ENCODE measurements around the gene FXR1. TPM values are rescaled to one million over a fixed set of nuclear protein-coding genes. Genes with fewer than 3 reads are reported as not detected.
"Not testable (repeated sequence)": the region's sequence is repeated elsewhere in the genome, so short reads cannot be mapped to it uniquely, and the experiment has no call there.

The FXR1 gene
- total RNA-seq, result 100 to 1,000 TPM; 149 to 153 TPM
- 10 to 100 TPM; 53.1 to 62.5 (median 58.8) TPM for polyA plus RNA-seq
- total RNA-seq, result 141 to 218 (median 184) reads per million in 6 experiments

GRCh38 chr3:180912304-180913296 is at the start of gene FXR1:
Gene FXR1, plus strand, starts transcription at chr3:180912670. Its CDS starts 16 bp downstream, at chr3:180912686.
- Mint-ChIP-seq H3K4me3 (peak within 1 kb of the TSS; percentile 91 to 97 (median 94)), H3K4me1 (peaks cover 25 to 76% (median 65%) of the 10 kb centered on the region in 4 donors), H3K9me3 (peaks cover 0 to 2% (median 0%) of the 10 kb centered on the region in 9 donors), H3K36me3 (peaks cover 0 to 25% (median 5%) of the 10 kb centered on the region in 3 donors), H3K27me3 (no peaks in the 10 kb centered on the region), H3K27ac (peak within 1 kb of the TSS; percentile 93 to 99 (median 98))
- ATAC-seq, result peak; percentile 90 to 91
- POLR2A ChIA-PET, result interaction anchor here (0.6 to 4.0 kb wide), 8 partner anchors 76 to 1883 kb away, joined by 3 to 23 read pairs (median 4); partner anchors contain the start of genes DNAJC19, TTC14 and ZNF639
- DNase-seq, result peak; percentile 79 to 95 (median 90)

- Mint-ChIP-seq H3K27me3 (peaks cover 18 to 59% (median 33%) of the 10 kb centered on the region in 5 donors), H3K4me3 (peak overlapping the region in 6 of 10 donors; percentile 12 to 60 (median 42)), H3K36me3 (no peaks in the 10 kb centered on the region), H3K9me3 (peaks cover 0 to 3% (median 0%) of the 10 kb centered on the region in 9 donors), H3K4me1 (peaks cover 2 to 10% (median 7%) of the 10 kb centered on the region in 4 donors), H3K27ac (no peak overlapping the region)
- ATAC-seq (no peak), DNase-seq (no peak)
- POLR2A ChIA-PET, result no interaction called here
Observed at GRCh38 chr3:180870008-180870699, 42.3 kb upstream of the FXR1 start.

GRCh38 chr3:180871901-180872300 is 40.6 kb upstream of the FXR1 start:
- no peak overlapping the region for H3K4me3 Mint-ChIP-seq

DNA sequence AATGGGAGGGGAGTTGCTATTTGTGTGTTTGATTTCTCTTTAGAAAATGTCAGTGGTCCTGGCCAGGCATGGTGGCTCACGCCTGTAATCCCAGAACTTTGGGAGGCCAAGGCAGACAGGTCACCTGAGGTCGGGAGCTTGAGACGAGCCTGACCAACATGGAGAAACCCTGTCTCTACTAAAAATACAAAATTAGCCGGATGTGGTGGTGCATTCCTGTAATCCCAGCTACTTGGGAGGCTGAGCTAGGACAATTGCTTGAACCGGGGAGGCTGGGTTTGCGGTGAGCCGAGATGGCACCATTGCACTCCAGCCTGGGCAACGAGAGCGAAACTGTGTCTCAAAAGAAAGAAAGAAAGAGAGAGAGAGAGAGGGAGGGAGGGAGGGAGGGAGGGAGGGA is 40.0 kb upstream of the FXR1 start:
- H3K4me1 Mint-ChIP-seq, H3K4me3 Mint-ChIP-seq, H3K9me3 Mint-ChIP-seq, POLR2A ChIA-PET, ATAC-seq, DNase-seq, H3K36me3 Mint-ChIP-seq, H3K27ac Mint-ChIP-seq: not testable (repeated sequence)
- peaks cover 19 to 67% (median 37%) of the 10 kb centered on the region in 5 donors for H3K27me3 Mint-ChIP-seq

More at GRCh38 chr3:180871901-180872300, 40.6 kb upstream of the FXR1 start:
- POLR2A ChIA-PET, result no interaction called here
- DNase-seq, result no peak
- H3K27me3 Mint-ChIP-seq, result peaks cover 17 to 65% (median 36%) of the 10 kb centered on the region in 5 donors
- H3K4me1 Mint-ChIP-seq, result peaks cover 2 to 10% (median 7%) of the 10 kb centered on the region in 4 donors
- peaks cover 0 to 3% (median 0%) of the 10 kb centered on the region in 9 donors for H3K9me3 Mint-ChIP-seq
- no peak for ATAC-seq
- H3K27ac Mint-ChIP-seq, result no peak overlapping the region
- no peaks in the 10 kb centered on the region for H3K36me3 Mint-ChIP-seq

- H3K4me1 Mint-ChIP-seq, result peaks cover 0 to 3% (median 2%) of the 10 kb centered on the region in 4 donors
- peaks cover 17 to 39% (median 21%) of the 10 kb centered on the region in 5 donors for H3K27me3 Mint-ChIP-seq
- H3K36me3 Mint-ChIP-seq, result no peaks in the 10 kb centered on the region
- no peak overlapping the region for H3K4me3 Mint-ChIP-seq
- no peaks in the 10 kb centered on the region for H3K9me3 Mint-ChIP-seq
- H3K27ac Mint-ChIP-seq, result no peak overlapping the region
- ATAC-seq, result no peak
- no peak for DNase-seq
- POLR2A ChIA-PET, result no interaction called here
Observed at GRCh38 chr3:180875124-180875698, 37.3 kb upstream of the FXR1 start.

DNA sequence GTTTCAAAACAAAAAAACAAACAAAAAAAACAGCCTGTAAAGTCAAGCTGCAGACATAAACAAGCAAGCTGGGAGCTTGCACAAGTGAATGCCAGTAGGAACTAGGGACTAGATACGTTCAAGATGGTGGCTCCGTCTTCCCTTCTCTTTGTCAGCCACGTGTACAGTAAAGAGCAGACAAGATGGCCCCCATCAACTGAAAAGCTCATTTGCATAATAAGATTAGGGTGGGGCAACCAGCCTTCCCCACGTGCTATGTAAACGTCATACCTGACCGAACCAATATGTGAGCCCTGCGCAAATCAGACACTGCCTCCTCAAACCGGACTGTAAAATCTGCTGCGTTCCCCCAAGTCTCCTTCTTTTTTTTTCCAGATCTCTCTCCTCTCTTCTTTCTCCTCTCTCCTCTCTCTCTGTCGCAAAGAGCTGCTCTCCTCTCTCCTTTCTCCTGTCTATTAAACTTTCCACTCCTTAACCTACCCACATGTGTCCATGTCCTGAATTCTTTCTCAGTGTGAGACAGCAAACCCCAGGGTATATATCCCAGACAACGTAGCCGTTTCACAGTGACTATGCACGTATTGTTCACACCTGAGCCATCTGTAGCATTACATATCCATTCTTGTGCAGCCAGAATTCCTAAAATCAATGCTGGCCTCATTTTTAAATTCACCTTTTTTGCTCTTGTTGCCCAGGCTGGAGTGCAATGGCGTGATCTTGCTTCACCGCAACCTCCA is 31.2 kb upstream of the FXR1 start:
- no peak overlapping the region for H3K4me3 Mint-ChIP-seq
- DNase-seq, result no peak
- no peaks in the 10 kb centered on the region for H3K4me1 Mint-ChIP-seq
- H3K27me3 Mint-ChIP-seq, result peaks cover 13 to 37% (median 18%) of the 10 kb centered on the region in 5 donors
- no peak overlapping the region for H3K27ac Mint-ChIP-seq
- ATAC-seq, result no peak
- no peaks in the 10 kb centered on the region for H3K36me3 Mint-ChIP-seq
- H3K9me3 Mint-ChIP-seq, result no peaks in the 10 kb centered on the region
- POLR2A ChIA-PET, result no interaction called here

DNA sequence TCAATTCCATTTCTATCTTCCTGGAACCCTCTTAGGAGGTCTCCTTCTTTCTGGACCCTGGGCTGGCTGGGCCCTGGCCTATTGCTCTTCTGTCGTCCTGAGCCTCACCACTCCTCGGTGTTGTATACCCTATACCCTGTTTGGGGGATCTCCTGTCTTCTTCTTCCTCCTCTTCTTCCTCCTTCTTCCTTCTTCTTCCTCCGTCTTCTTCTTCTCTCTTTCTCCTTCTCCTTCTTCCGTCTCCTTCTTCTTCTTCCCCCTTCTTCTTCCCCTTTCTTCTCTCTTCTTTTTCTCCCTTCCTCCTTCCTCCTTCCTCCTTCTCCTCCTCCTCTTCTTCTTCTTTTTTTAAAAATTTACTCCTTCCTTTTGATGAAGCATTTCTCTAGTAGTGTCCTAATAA is 30.4 kb upstream of the FXR1 start:
- Mint-ChIP-seq H3K27ac (no peak overlapping the region), H3K4me1 (no peaks in the 10 kb centered on the region), H3K36me3 (no peaks in the 10 kb centered on the region), H3K27me3 (peaks cover 12 to 37% (median 15%) of the 10 kb centered on the region in 5 donors), H3K9me3 (peaks cover 0 to 6% (median 0%) of the 10 kb centered on the region in 9 donors), H3K4me3 (no peak overlapping the region)
- POLR2A ChIA-PET, result no interaction called here
- ATAC-seq (no peak), DNase-seq (no peak)

DNA sequence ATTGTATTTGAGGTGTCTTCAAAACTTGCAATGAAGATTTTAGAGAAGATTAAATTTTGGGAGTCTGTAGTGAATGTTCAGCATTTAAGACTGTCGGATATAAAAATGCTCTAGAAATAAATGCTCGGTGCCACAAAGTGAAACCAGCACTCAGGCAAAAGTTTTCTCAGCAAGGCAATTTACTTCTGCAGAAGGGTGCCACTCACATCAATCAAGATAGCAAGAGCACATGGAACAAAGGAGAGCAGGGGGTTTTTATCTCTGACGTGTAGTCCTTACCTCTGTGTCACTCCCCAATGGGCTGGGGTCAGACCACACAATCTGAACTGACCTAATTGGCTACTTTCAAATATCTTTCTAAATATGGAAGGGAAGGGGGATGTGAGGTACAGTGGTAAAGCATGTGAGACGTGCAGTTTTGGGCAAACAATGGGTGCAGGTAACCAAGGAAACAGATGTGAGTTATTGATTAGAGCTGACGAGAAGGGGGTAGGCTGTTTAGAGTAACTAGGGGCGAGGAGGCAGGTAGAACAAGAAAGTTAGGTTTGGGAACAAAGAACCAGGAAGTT is 23.4 kb upstream of the FXR1 start:
- H3K27me3 Mint-ChIP-seq, result peaks cover 0 to 11% (median 6%) of the 10 kb centered on the region in 5 donors
- DNase-seq (no peak), ATAC-seq (no peak)
- POLR2A ChIA-PET, result no interaction called here
- H3K36me3 Mint-ChIP-seq, result peaks cover 0 to 14% (median 7%) of the 10 kb centered on the region in 3 donors
- peaks cover 0 to 5% (median 2%) of the 10 kb centered on the region in 4 donors for H3K4me1 Mint-ChIP-seq
- peaks cover 0 to 34% (median 17%) of the 10 kb centered on the region in 9 donors for H3K9me3 Mint-ChIP-seq
- H3K27ac Mint-ChIP-seq, result no peak overlapping the region
- H3K4me3 Mint-ChIP-seq, result no peak overlapping the region

DNA sequence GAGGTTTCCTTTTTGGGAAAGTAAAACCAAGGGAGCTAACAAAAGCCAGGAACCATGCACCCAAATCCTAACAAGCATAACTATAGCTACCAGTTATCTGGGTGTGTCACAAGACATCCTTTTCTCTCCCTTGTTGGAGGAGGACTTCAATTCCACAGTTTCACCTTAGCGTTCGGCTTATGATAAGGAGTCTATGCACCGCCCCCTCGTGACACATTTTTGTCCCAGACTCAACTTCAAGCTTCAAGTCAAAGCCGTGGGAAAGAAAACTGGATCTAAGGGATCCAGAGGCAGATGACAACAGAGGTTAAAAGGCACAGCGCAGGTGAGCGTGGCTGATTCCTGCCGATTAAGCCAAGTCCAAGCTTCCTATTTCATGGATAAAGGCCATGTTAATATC is 13.9 kb upstream of the FXR1 start:
- POLR2A ChIA-PET, result no interaction called here
- Mint-ChIP-seq H3K27me3 (peaks cover 1 to 18% (median 7%) of the 10 kb centered on the region in 5 donors), H3K4me1 (no peaks in the 10 kb centered on the region), H3K27ac (no peak overlapping the region), H3K36me3 (peaks cover 0 to 12% (median 12%) of the 10 kb centered on the region in 3 donors), H3K4me3 (no peak overlapping the region), H3K9me3 (peaks cover 0 to 19% (median 10%) of the 10 kb centered on the region in 9 donors)
- DNase-seq, result no peak
- ATAC-seq, result no peak

- peaks cover 0 to 3% (median 2%) of the 10 kb centered on the region in 5 donors for H3K27me3 Mint-ChIP-seq
- peaks cover 0 to 2% (median 1%) of the 10 kb centered on the region in 3 donors for H3K36me3 Mint-ChIP-seq
- POLR2A ChIA-PET, result interaction anchor here (0.6 kb wide), 1 partner anchor 369 kb away, joined by 3 read pairs; no protein-coding TSS in a partner anchor
- DNase-seq, result peak in 2 of 10 donors; percentile 23
- H3K9me3 Mint-ChIP-seq, result peaks cover 0 to 6% (median 0%) of the 10 kb centered on the region in 9 donors
- peak overlapping the region; percentile 84 to 98 (median 95) for H3K27ac Mint-ChIP-seq
- peak overlapping the region; percentile 23 to 95 (median 68) for H3K4me3 Mint-ChIP-seq
- ATAC-seq, result no peak
- H3K4me1 Mint-ChIP-seq, result peaks cover 17 to 47% (median 39%) of the 10 kb centered on the region in 4 donors
Observed at GRCh38 chr3:180909369-180910127, 2.9 kb upstream of the FXR1 start.

- Mint-ChIP-seq H3K9me3 (peaks cover 0 to 5% (median 0%) of the 10 kb centered on the region in 9 donors), H3K4me1 (peaks cover 25 to 59% (median 52%) of the 10 kb centered on the region in 4 donors), H3K27ac (peak overlapping the region; percentile 83 to 99 (median 96)), H3K36me3 (peaks cover 0 to 11% (median 7%) of the 10 kb centered on the region in 3 donors), H3K4me3 (peak overlapping the region; percentile 46 to 97 (median 92)), H3K27me3 (peaks cover 0 to 3% (median 1%) of the 10 kb centered on the region in 5 donors)
- ATAC-seq (no peak), DNase-seq (no peak)
- POLR2A ChIA-PET, result interaction anchor here (0.6 to 4.0 kb wide), 3 partner anchors 66 to 1840 kb away, joined by 3 to 19 read pairs (median 5); partner anchors contain the start of gene TTC14
Observed at GRCh38 chr3:180910823-180911222, 1.6 kb upstream of the FXR1 start.

All from naive thymus-derived CD8-positive, alpha-beta T cell (primary cell).